Hindlimb muscle (tissue), 1 donor: ENCODE data around the gene HS3ST2. TPM values are rescaled to one million over a fixed set of nuclear protein-coding genes. Genes with fewer than 3 reads are reported as not detected.

Experiments used
- DNase-seq: peaks from one replicate; pipeline ENCODE4 v3.0.0-alpha.2; 2013
- polyA plus RNA-seq: library from polyadenylated mRNA; unstranded; fragments of 120-200 nt; gene quantifications from one replicate; pipeline ENCODE4 v1.2.1, GENCODE V29; 2013; ENCODE audit not compliant: insufficient read length

Gene HS3ST2
- not detected for polyA plus RNA-seq

GRCh38 chr16:22813948-22814710 is at the start of gene HS3ST2:
Gene HS3ST2, plus strand, starts transcription at chr16:22814162. Its CDS starts 449 bp downstream, at chr16:22814611.
- peak; percentile 11 for DNase-seq

- DNase-seq: no peak
Measured at GRCh38 chr16:22764662-22765327, 49.2 kb upstream of the HS3ST2 start.

GRCh38 chr16:22765479-22765878 is 48.5 kb upstream of the HS3ST2 start:
- no peak for DNase-seq

DNA sequence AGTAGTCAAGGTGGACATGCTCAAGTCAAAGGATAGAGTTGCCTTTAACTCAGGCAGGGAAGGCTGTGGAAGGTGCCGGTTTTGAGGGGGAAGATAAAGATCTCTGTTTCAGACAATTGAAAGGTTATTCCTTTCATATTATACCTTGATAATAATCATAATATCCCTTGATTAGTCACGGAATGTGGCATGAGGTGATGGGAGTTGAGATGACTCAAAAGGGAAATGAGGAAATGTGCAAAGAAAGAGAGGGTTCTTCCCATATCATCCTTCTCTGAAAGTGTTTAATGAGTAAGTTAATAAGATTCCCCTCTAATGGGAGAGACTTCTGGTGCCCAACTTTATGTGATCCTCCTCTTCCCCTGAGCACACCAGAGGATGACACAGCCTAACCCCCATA is 43.1 kb upstream of the HS3ST2 start:
- DNase-seq: no peak

DNA sequence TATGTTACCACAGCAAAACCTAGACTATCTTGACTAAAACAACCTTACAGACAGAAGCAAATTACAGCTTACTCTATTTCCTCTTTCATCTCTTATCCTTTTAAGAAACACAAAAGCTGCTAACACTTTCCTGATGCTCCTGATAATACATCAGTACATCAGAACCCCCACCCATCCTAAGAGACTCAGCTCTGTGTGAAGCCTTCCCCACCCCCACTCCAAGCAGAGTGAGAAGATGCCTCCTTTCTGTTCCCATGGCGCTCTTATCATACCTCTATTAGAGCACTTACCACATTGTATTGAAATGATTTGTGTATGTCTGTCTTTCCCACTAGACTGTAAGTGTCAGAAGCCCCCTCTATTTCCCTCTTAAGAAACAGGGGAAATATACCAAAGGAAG is 42.4 kb upstream of the HS3ST2 start:
- no peak for DNase-seq

- DNase-seq: no peak
Measured at GRCh38 chr16:22775220-22775922, 38.6 kb upstream of the HS3ST2 start.

- DNase-seq: no peak
Measured at GRCh38 chr16:22781480-22781879, 32.5 kb upstream of the HS3ST2 start.

GRCh38 chr16:22782314-22782713 is 31.6 kb upstream of the HS3ST2 start:
- DNase-seq: no peak

GRCh38 chr16:22784690-22785214 is 29.2 kb upstream of the HS3ST2 start:
- no peak for DNase-seq

GRCh38 chr16:22785552-22785951 is 28.4 kb upstream of the HS3ST2 start:
- DNase-seq: no peak

- no peak for DNase-seq
Measured at GRCh38 chr16:22786284-22786683, 27.7 kb upstream of the HS3ST2 start.

GRCh38 chr16:22786691-22787090 is 27.3 kb upstream of the HS3ST2 start:
- no peak for DNase-seq

GRCh38 chr16:22787466-22788192 is 26.3 kb upstream of the HS3ST2 start:
- DNase-seq: no peak

DNA sequence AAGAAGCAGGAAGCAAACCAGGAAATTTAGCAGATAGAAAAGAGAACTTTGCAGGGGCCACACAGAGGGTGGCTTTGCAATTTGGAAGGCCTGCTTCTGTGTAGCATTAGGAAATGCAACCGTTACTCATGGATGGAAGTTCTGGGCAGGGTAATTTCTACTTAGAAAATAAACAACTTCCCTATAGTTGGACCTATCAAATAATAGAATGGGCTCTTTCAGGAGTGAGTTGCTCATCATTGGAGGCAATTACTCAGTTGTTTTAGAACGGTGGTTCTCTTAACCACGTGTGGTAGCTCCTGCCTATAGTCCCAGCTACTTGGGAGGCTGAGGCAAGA is 25.8 kb upstream of the HS3ST2 start:
- no peak for DNase-seq

DNA sequence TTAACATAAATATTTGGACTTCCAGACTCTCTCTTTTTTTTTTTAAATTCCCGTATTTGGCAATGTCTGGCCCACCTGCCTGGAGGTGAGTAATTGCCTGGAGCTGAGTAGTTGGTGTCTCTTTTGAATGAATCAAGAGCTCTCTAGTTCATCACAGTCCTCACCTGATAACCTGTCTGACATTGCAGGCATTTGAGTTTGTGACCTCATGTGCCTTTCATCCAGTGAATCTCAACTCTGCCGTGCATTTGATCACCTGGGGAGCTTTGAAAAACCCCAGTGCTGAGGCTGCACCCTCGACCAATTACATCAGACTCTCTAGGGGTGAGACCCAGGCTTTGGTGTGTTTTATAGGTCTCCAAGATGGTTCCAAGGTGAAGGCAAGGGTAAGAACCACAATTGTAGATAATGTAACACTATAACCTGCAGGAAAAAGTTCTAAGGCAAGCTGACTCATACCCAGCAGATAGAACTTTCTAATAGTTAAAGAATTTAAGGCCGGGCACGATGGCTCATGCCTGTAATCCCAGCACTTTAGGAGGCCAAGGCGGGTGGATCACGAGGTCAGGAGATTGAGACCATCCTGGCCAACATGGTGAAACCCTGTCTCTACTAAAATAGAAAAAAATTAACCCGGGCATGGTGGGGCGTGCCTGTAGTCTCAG is 24.5 kb upstream of the HS3ST2 start:
- no peak for DNase-seq

DNA sequence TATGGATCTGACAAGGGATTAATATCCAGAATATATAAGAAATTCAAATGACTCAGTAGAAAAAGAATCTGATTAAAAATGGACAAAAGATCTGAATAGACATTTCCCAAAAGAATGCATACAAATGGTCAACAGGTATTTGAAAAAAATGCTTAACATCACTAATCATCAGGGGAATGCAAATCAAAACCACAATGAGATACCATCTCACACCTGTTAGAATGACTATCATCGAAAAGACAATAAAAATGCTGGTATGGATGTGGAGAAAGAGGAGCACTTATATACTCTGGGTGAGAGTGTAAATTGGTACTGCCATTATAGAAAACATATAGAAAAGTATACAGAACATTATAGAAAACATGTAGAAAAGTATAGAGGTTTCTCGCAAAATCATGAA is 16.4 kb upstream of the HS3ST2 start:
- no peak for DNase-seq

GRCh38 chr16:22799113-22799512 is 14.8 kb upstream of the HS3ST2 start:
- no peak for DNase-seq

DNA sequence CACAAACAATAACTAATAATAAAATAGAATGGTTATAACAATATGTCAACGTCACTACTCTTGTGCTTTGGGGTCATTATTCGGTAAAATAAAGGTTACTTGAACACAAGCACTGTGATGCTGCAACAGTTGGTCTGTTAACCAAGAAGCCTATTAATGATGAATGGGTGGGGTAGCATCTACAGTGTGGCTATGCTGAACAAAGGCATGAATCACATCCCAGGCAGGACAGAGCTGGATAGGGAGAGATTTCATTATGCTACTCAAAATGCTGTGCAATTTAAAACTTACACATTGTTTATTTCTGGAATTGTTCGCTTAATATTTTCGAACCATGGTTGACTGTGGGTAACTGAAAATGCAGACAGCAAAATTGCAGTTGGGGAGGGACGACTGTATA is 9.1 kb upstream of the HS3ST2 start:
- no peak for DNase-seq

GRCh38 chr16:22805326-22805725 is 8.6 kb upstream of the HS3ST2 start:
- DNase-seq: no peak

DNA sequence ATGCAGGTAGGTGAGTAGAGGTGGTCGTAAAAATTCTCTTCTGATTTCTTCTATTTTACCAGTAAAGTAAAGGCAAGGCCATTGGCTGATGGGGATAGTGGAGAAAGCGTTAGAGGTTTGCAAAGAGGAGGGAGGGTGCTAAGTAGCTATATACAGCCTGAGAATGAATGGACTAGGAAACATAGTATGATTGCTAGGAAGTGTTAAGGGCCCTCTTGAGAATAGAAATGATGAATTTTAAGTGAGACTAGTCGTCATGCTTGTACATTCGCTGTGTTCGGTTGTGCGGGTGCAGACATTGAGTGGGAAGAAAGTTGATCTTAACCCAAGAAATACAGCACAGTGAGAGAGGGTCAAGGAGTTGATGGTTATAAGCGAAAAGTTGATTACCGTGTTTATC is 7.2 kb upstream of the HS3ST2 start:
- DNase-seq: no peak

- DNase-seq: no peak
Measured at GRCh38 chr16:22810226-22810625, 3.7 kb upstream of the HS3ST2 start.
